ENCODE measurements around the gene RAB38. TPM values are rescaled to one million over a fixed set of nuclear protein-coding genes. Genes with fewer than 3 reads are reported as not detected.

Gene RAB38
- total RNA-seq, 1 experiment from 2014 or later, result 18.7 TPM

- Mint-ChIP-seq H3K36me3 (ENCODE audit: insufficient read depth in 1 of 3, low read depth in 3 of 3) (no peaks in the 10 kb centered on the region; a peak in 1 of 7 replicates), H3K4me3 (no peak overlapping the region), H3K27ac (no peak overlapping the region), H3K9me3 (peaks cover 0 to 4% of the 10 kb centered on the region in 2 experiments; a peak in 2 of 5 replicates), H3K27me3 (ENCODE audit: low read depth) (no peaks in the 10 kb centered on the region), H3K4me1 (no peaks in the 10 kb centered on the region)
- DNase-seq, result no peak
- Histone ChIP-seq H2AFZ (ENCODE audit: low read length) (no peak overlapping the region), H3K79me2 (ENCODE audit: insufficient read depth, low read length) (no peaks in the 10 kb centered on the region), H3K27me3 (ENCODE audit: insufficient read depth, low read length) (no peaks in the 10 kb centered on the region), H3K18ac (ENCODE audit: insufficient read length, low read depth, low read length) (no peak overlapping the region), H2AK5ac (ENCODE audit: insufficient read length, low read length) (no peak overlapping the region), H4K91ac (ENCODE audit: insufficient read length, low read depth, low read length) (no peak overlapping the region), H3K4me2 (ENCODE audit: insufficient read depth, insufficient read length, low read length) (no peak overlapping the region), H3K23me2 (ENCODE audit: insufficient read length, low read depth, low read length, poor library complexity, severe bottlenecking) (no peaks in the 10 kb centered on the region), H2BK120ac (ENCODE audit: low read depth, low read length, poor library complexity, severe bottlenecking) (no peak overlapping the region), H3K14ac (ENCODE audit: insufficient read depth, low read length) (no peak overlapping the region), H3T11ph (ENCODE audit: low read length) (no peak overlapping the region), H4K8ac (replicated peaks; ENCODE audit: insufficient read length, low read depth, low read length) (no peak overlapping the region), H3K23ac (ENCODE audit: insufficient read length, low read depth, low read length) (no peak overlapping the region), H2BK15ac (ENCODE audit: low read depth, low read length) (no peak overlapping the region), H3K9ac (ENCODE audit: extremely low read depth, insufficient read length, low read length) (no peak overlapping the region), H3K4ac (ENCODE audit: low read depth, low read length) (no peak overlapping the region), H3K27ac (ENCODE audit: insufficient read length, low read depth, low read length) (no peak overlapping the region), H2BK20ac (ENCODE audit: low read depth, low read length, poor library complexity, severe bottlenecking) (no peak overlapping the region), H3K56ac (ENCODE audit: insufficient read length, low read depth, low read length) (no peak overlapping the region), H2BK5ac (ENCODE audit: insufficient read length, low read length) (no peak overlapping the region), H4K5ac (ENCODE audit: insufficient read length, low read depth, low read length) (no peak overlapping the region), H3K79me1 (ENCODE audit: insufficient read depth, low read depth, low read length, poor library complexity, severe bottlenecking) (no peaks in the 10 kb centered on the region), H3K9me3 (ENCODE audit: control insufficient read depth, low read depth, low read length) (no peaks in the 10 kb centered on the region), H3K4me1 (ENCODE audit: insufficient read depth, low read length) (no peaks in the 10 kb centered on the region), H2BK12ac (ENCODE audit: insufficient read length, low read depth, low read length) (no peak overlapping the region), H4K20me1 (ENCODE audit: control insufficient read depth, insufficient read depth, insufficient read length) (no peaks in the 10 kb centered on the region)
- no peak for TF ChIP-seq CTCF (conservative IDR thresholded peaks at IDR 0.05)
- WGBS (ENCODE audit: extremely low coverage, insufficient read length, low lambda C conversion rate), result no CpG with 5 or more reads among the region's 2 CpGs
Measured at GRCh38 chr11:88064097-88064705, 111.0 kb downstream of the RAB38 start.

Small RNAs within 50 kb of the gene (microRNA-seq; reads per million reads assigned to microRNA genes)
- not detected for gene MIR3166 (ENCODE audit: borderline microRNAs expressed)

Other genes starting within 250 kb of the RAB38 start
- gene CTSC, start 162.3 kb upstream of the RAB38 start, total RNA-seq (2021), result 359 TPM in 2 replicates

All from H9 (cell line).